Mesothelial cell of epicardium (in vitro differentiated cells): ENCODE measurements around the gene SORBS1. TPM values are rescaled to one million over a fixed set of nuclear protein-coding genes. Genes with fewer than 3 reads are reported as not detected.

ENCODE experiments used
- DNase-seq, 2 experiments: peaks; one replicate each; pipeline ENCODE4 v3.0.0; 2021; ENCODE audit warnings: low spot score in 2 of 2; ENCODE audit not compliant: unreplicated experiment in 2 of 2
- H3K27ac Mint-ChIP-seq: 2 replicates; pipeline ENCODE4 v1.8.0; 2021; ENCODE audit warnings: mixed read lengths
- H3K27me3 Mint-ChIP-seq: 2 replicates; pipeline ENCODE4 v1.8.0; 2021; ENCODE audit warnings: low read depth, mixed read lengths
- H3K36me3 Mint-ChIP-seq: 2 replicates; pipeline ENCODE4 v1.8.0; 2021; ENCODE audit warnings: mixed read lengths
- H3K4me1 Mint-ChIP-seq: 2 replicates; pipeline ENCODE4 v1.8.0; 2021; ENCODE audit warnings: mixed read lengths
- H3K4me3 Mint-ChIP-seq: 2 replicates; pipeline ENCODE4 v1.8.0; 2021; ENCODE audit warnings: mild to moderate bottlenecking, moderate library complexity, mixed read lengths
- H3K9me3 Mint-ChIP-seq: 2 replicates; pipeline ENCODE4 v1.8.0; 2021; ENCODE audit warnings: mixed read lengths
- CTCF ChIP-seq: fragments of 200-600 bp; sonication (generic); IDR thresholded peaks from one replicate; pipeline ENCODE4 v1.5.0; 2021; ENCODE audit warnings: antibody characterized with exemption; ENCODE audit not compliant: unreplicated experiment
- total RNA-seq: library from RNA; stranded (reverse); gene quantifications from 3 replicates; pipeline ENCODE4 v1.2.1, GENCODE V29; 2021

SORBS1 gene
- total RNA-seq, 1 donor from 2014 or later = 24.9 TPM

GRCh38 chr10:95336702-95337101 lies 224.5 kb downstream of the SORBS1 start:
- no peaks in the 10 kb centered on the region for H3K9me3 Mint-ChIP-seq
- no peak for DNase-seq
- H3K36me3 Mint-ChIP-seq = no peaks in the 10 kb centered on the region
- H3K4me3 Mint-ChIP-seq = no peak overlapping the region
- no peaks in the 10 kb centered on the region for H3K27me3 Mint-ChIP-seq
- TF ChIP-seq CTCF = no peak
- H3K4me1 Mint-ChIP-seq = peaks cover 2% of the 10 kb centered on the region
- H3K27ac Mint-ChIP-seq = no peak overlapping the region

- no peak for TF ChIP-seq CTCF
- peaks cover under 1% of the 10 kb centered on the region for H3K4me1 Mint-ChIP-seq
- H3K4me3 Mint-ChIP-seq = no peak overlapping the region
- no peak for DNase-seq
- no peak overlapping the region for H3K27ac Mint-ChIP-seq
- H3K9me3 Mint-ChIP-seq = no peaks in the 10 kb centered on the region
- no peaks in the 10 kb centered on the region for H3K27me3 Mint-ChIP-seq
- H3K36me3 Mint-ChIP-seq = no peaks in the 10 kb centered on the region
Observed at GRCh38 chr10:95335933-95336699, 225.1 kb downstream of the SORBS1 start.

GRCh38 chr10:95334805-95335144 lies 226.4 kb downstream of the SORBS1 start:
- Mint-ChIP-seq H3K9me3 (no peaks in the 10 kb centered on the region), H3K27ac (no peak overlapping the region), H3K4me3 (no peak overlapping the region), H3K27me3 (no peaks in the 10 kb centered on the region), H3K36me3 (no peaks in the 10 kb centered on the region), H3K4me1 (no peaks in the 10 kb centered on the region)
- DNase-seq = no peak
- TF ChIP-seq CTCF = no peak

- no peak overlapping the region for H3K27ac Mint-ChIP-seq
- H3K9me3 Mint-ChIP-seq = no peaks in the 10 kb centered on the region
- H3K36me3 Mint-ChIP-seq = no peaks in the 10 kb centered on the region
- no peak for DNase-seq
- TF ChIP-seq CTCF = no peak
- no peaks in the 10 kb centered on the region for H3K4me1 Mint-ChIP-seq
- H3K4me3 Mint-ChIP-seq = no peak overlapping the region
- no peaks in the 10 kb centered on the region for H3K27me3 Mint-ChIP-seq
Observed at GRCh38 chr10:95333997-95334804, 227.0 kb downstream of the SORBS1 start.

- Mint-ChIP-seq H3K9me3 (no peaks in the 10 kb centered on the region), H3K27ac (no peak overlapping the region), H3K4me3 (no peak overlapping the region), H3K36me3 (no peaks in the 10 kb centered on the region), H3K4me1 (peaks cover under 1% of the 10 kb centered on the region), H3K27me3 (no peaks in the 10 kb centered on the region)
- no peak for DNase-seq
- TF ChIP-seq CTCF = no peak
Observed at GRCh38 chr10:95332666-95333249, 228.4 kb downstream of the SORBS1 start.
